ENCODE results near the gene SLC31A2.

SLC31A2 gene

GRCh38 chr9:113187929-113188595 lies 37.3 kb downstream of the SLC31A2 start:
- no peak for DNase-seq

GRCh38 chr9:113192455-113192854 lies 41.6 kb downstream of the SLC31A2 start:
- DNase-seq: no peak

GRCh38 chr9:113199683-113200329 lies 49.0 kb downstream of the SLC31A2 start:
- no peak for DNase-seq

GRCh38 chr9:113205432-113205831 lies 54.6 kb downstream of the SLC31A2 start:
- no peak for DNase-seq

- no peak for DNase-seq
Observed at GRCh38 chr9:113205861-113206260, 55.1 kb downstream of the SLC31A2 start.

GRCh38 chr9:113210815-113211214 lies 60.0 kb downstream of the SLC31A2 start:
- no peak for DNase-seq

All from COR-L47 (cell line).